Keratinocyte (primary cell): ENCODE measurements around the gene DNAJC7. TPM values are rescaled to one million over a fixed set of nuclear protein-coding genes. Genes with fewer than 3 reads are reported as not detected.
A peak's percentile ranks its signal among the peaks of the same experiment; 100 is the strongest.

Experiments
- DNase-seq: peaks from one replicate; pipeline ENCODE4 v3.0.0-alpha.2; 2011; ENCODE audit warnings: low read depth, missing footprints, low spot score
- FAIRE-seq: peaks from 2 replicates; lab custom pipeline; 2011; peaks lifted over from hg19 to GRCh38; lab: Jason Lieb, UNC
- H2AFZ ChIP-seq: 2 replicates; pipeline ENCODE4 v1.6.0; 2012; ENCODE audit warnings: low read length, control low read depth, inconsistent platforms; ENCODE audit not compliant: control insufficient read depth
- H3K27ac ChIP-seq: 2 replicates; pipeline ENCODE4 v1.5.1; 2011; ENCODE audit warnings: low read length; ENCODE audit not compliant: control insufficient read depth, insufficient read depth
- H3K27me3 ChIP-seq: 3 replicates; pipeline ENCODE4 v1.6.0; 2011; ENCODE audit warnings: low read length; ENCODE audit not compliant: control insufficient read depth, insufficient read depth; ENCODE audit errors: extremely low read depth
- H3K36me3 ChIP-seq, 2 experiments: 2 replicates in 1 of 2; 3 replicates in 1 of 2; pipeline ENCODE4 v1.5.1; 2011; ENCODE audit warnings: low read length in 2 of 2, mild to moderate bottlenecking in 1 of 2; ENCODE audit not compliant: control insufficient read depth in 2 of 2, insufficient read depth in 2 of 2; ENCODE audit errors: extremely low read depth in 1 of 2
- H3K4me1 ChIP-seq: 3 replicates; pipeline ENCODE4 v1.5.1; 2011; ENCODE audit warnings: low read length; ENCODE audit not compliant: control insufficient read depth, insufficient read depth; ENCODE audit errors: extremely low read depth
- H3K4me2 ChIP-seq: 3 replicates; pipeline ENCODE4 v1.6.0; 2011; ENCODE audit warnings: low read depth, low read length; ENCODE audit not compliant: control insufficient read depth, insufficient read depth; ENCODE audit errors: extremely low read depth
- H3K4me3 ChIP-seq, 3 experiments: fragments of 200-600 bp in 1 of 3; sonication (generic) in 1 of 3; 2 replicates in 2 of 3; 3 replicates in 1 of 3; pipeline ENCODE4 v1.5.1; 2011 to 2016; ENCODE audit warnings: low read length in 3 of 3, mild to moderate bottlenecking in 3 of 3, control low read depth in 2 of 3, inconsistent platforms in 1 of 3, low read depth in 1 of 3, mixed read lengths in 1 of 3, mixed run types in 1 of 3, moderate library complexity in 1 of 3; ENCODE audit not compliant: control insufficient read depth in 2 of 3, insufficient read depth in 2 of 3; ENCODE audit errors: extremely low read depth in 1 of 3
- H3K79me2 ChIP-seq: 2 replicates; pipeline ENCODE4 v1.6.0; 2012; ENCODE audit warnings: low read length; ENCODE audit not compliant: control insufficient read depth, insufficient read depth
- H3K9ac ChIP-seq: 3 replicates; pipeline ENCODE4 v1.6.0; 2011; ENCODE audit warnings: low read length; ENCODE audit not compliant: control insufficient read depth, insufficient read depth; ENCODE audit errors: extremely low read depth
- H3K9me1 ChIP-seq: 3 replicates; pipeline ENCODE4 v1.6.0; 2011; ENCODE audit warnings: low read length; ENCODE audit not compliant: control insufficient read depth, insufficient read depth; ENCODE audit errors: extremely low read depth
- H3K9me3 ChIP-seq: 2 replicates; pipeline ENCODE4 v1.5.1; 2012; ENCODE audit warnings: low read depth, low read length; ENCODE audit not compliant: control insufficient read depth
- H4K20me1 ChIP-seq: 3 replicates; pipeline ENCODE4 v1.6.0; 2011; ENCODE audit warnings: low read length; ENCODE audit not compliant: control insufficient read depth, insufficient read depth; ENCODE audit errors: extremely low read depth
- CTCF ChIP-seq, 3 experiments: IDR thresholded peaks in 1 of 3; conservative IDR thresholded peaks in 1 of 3; optimal IDR thresholded peaks in 1 of 3; 2 replicates in 2 of 3; 3 replicates in 1 of 3; pipeline versions ENCODE3 to v1.5.1; 2011; ENCODE audit warnings: low read length in 3 of 3, mild to moderate bottlenecking in 3 of 3, moderate library complexity in 2 of 3, control low read depth in 1 of 3, inconsistent platforms in 1 of 3; ENCODE audit not compliant: insufficient read depth in 2 of 3; ENCODE audit errors: extremely low read depth in 1 of 3
- EZH2 ChIP-seq: IDR thresholded peaks from one replicate; pipeline ENCODE4 v1.6.1; 2012; ENCODE audit warnings: inconsistent platforms, mild to moderate bottlenecking, low read length, moderate library complexity
- dilution Hi-C: fragments of 300-500 bp; cut with MboI; formaldehyde crosslinking; loops from one replicate; pipeline ENCODE4 v1.7.0; 2020; ENCODE audit warnings: low sequenced_read_pairs; ENCODE audit not compliant: extremely low pct_ligation_motif_present
- polyA plus RNA-seq, 5 experiments: library from polyadenylated mRNA; depleted of rRNA in 3 of 5; stranded (reverse) in 3 of 5; stranded (forward) in 1 of 5; unstranded in 1 of 5; fragments of >200 nt; gene quantifications; 1 replicate in 1 of 5; 2 replicates in 3 of 5; 3 replicates in 1 of 5; pipeline versions ENCODE4 v1.2.1 to v1.2.3, GENCODE V29; 2011 to 2012; ENCODE audit warnings: missing spikeins in 2 of 5, low read depth in 1 of 5, low replicate concordance in 1 of 5

DNAJC7 gene
- polyA plus RNA-seq, 1 donor (not counting 4 experiments of a cell fraction or from before 2014, with no cell fraction given), result 82.5 TPM

- no peaks in the 10 kb centered on the region for H3K36me3 ChIP-seq
- H3K9me1 ChIP-seq, result no peaks in the 10 kb centered on the region
- peaks cover 8% of the 10 kb centered on the region for H3K4me1 ChIP-seq
- dilution Hi-C loops, result no loop called here
- peak within 1 kb of the TSS; percentile 49 to 61 (median 60) for H3K4me3 ChIP-seq
- H3K27me3 ChIP-seq, result peaks cover 32% of the 10 kb centered on the region
- H3K79me2 ChIP-seq, result no peaks in the 10 kb centered on the region
- FAIRE-seq (no peak), DNase-seq (no peak)
- peak in 2 of 3 experiments; percentile 42 to 63 for TF ChIP-seq CTCF (optimal IDR thresholded peaks at IDR 0.05 in 1 of 3, IDR thresholded peaks at IDR 0.05 in 1 of 3, conservative IDR thresholded peaks at IDR 0.05 in 1 of 3; ENCODE audit: extremely low read depth in 1 of 3, insufficient read depth in 2 of 3, low read length in 3 of 3)
- TF ChIP-seq EZH2, result no peak
- H2AFZ ChIP-seq, result peak within 1 kb of the TSS; percentile 77
- H3K27ac ChIP-seq, result no peak within 1 kb of the TSS
- H3K9me3 ChIP-seq, result no peaks in the 10 kb centered on the region
- peak within 1 kb of the TSS; percentile 74 for H3K4me2 ChIP-seq
- no peaks in the 10 kb centered on the region for H4K20me1 ChIP-seq
- peak within 1 kb of the TSS; percentile 18 for H3K9ac ChIP-seq
These were observed 33.3 kb upstream of the DNAJC7 start, which contains the start of gene C17orf113 for GRCh38 chr17:42050393-42051012. TSS of gene C17orf113 (minus strand) at chr17:42050601. CDS start at chr17:42043376, 7,225 bp downstream.

- no peaks in the 10 kb centered on the region for H4K20me1 ChIP-seq
- peaks cover 29% of the 10 kb centered on the region for H3K27me3 ChIP-seq
- dilution Hi-C loops, result no loop called here
- H3K79me2 ChIP-seq, result no peaks in the 10 kb centered on the region
- FAIRE-seq (peak; percentile 44), DNase-seq (no peak)
- H3K4me1 ChIP-seq, result peaks cover 8% of the 10 kb centered on the region
- no peaks in the 10 kb centered on the region for H3K9me3 ChIP-seq
- H3K27ac ChIP-seq, result no peak overlapping the region
- H3K9me1 ChIP-seq, result no peaks in the 10 kb centered on the region
- H3K9ac ChIP-seq, result peak overlapping the region; percentile 18
- no peaks in the 10 kb centered on the region for H3K36me3 ChIP-seq
- H2AFZ ChIP-seq, result peak overlapping the region; percentile 77
- peak overlapping the region; percentile 49 to 61 (median 60) for H3K4me3 ChIP-seq
- peak overlapping the region; percentile 74 for H3K4me2 ChIP-seq
- TF ChIP-seq EZH2 (no peak), CTCF (optimal IDR thresholded peaks at IDR 0.05 in 1 of 3, IDR thresholded peaks at IDR 0.05 in 1 of 3, conservative IDR thresholded peaks at IDR 0.05 in 1 of 3; ENCODE audit: extremely low read depth in 1 of 3, insufficient read depth in 2 of 3, low read length in 3 of 3) (no peak)
These were observed 32.7 kb upstream of the DNAJC7 start for GRCh38 chr17:42049834-42050392.
